ENCODE results near the gene OR2V2.

Gene OR2V2

GRCh38 chr5:181189363-181189961 is 42.1 kb downstream of the OR2V2 start:
- in situ Hi-C loops (cut with MboI; ENCODE audit: low sequenced_read_pairs, unreplicated experiment) = no loop called here
- peak; percentile 52 for DNase-seq (ENCODE audit: low spot score)
- TF ChIP-seq CTCF (IDR thresholded peaks at IDR 0.05; ENCODE audit: borderline replicate concordance, control extremely low read depth, extremely low read depth, insufficient read depth, missing control alignments) = no peak

- no peak for DNase-seq (ENCODE audit: low spot score)
- in situ Hi-C loops (cut with MboI; ENCODE audit: low sequenced_read_pairs, unreplicated experiment) = no loop called here
- TF ChIP-seq CTCF (IDR thresholded peaks at IDR 0.05; ENCODE audit: borderline replicate concordance, control extremely low read depth, extremely low read depth, insufficient read depth, missing control alignments) = no peak
Observed at GRCh38 chr5:181189962-181190710, 42.8 kb downstream of the OR2V2 start.

- peak; percentile 51 for TF ChIP-seq CTCF (IDR thresholded peaks at IDR 0.05; ENCODE audit: borderline replicate concordance, control extremely low read depth, extremely low read depth, insufficient read depth, missing control alignments)
- DNase-seq (ENCODE audit: low spot score) = peak; percentile 36
- in situ Hi-C loops (cut with MboI; ENCODE audit: low sequenced_read_pairs, unreplicated experiment) = no loop called here
Observed at GRCh38 chr5:181190711-181191525, 43.5 kb downstream of the OR2V2 start.

GRCh38 chr5:181191526-181192336 is 44.3 kb downstream of the OR2V2 start:
- in situ Hi-C loops (cut with MboI; ENCODE audit: low sequenced_read_pairs, unreplicated experiment) = no loop called here
- no peak for TF ChIP-seq CTCF (IDR thresholded peaks at IDR 0.05; ENCODE audit: borderline replicate concordance, control extremely low read depth, extremely low read depth, insufficient read depth, missing control alignments)
- peak; percentile 95 for DNase-seq (ENCODE audit: low spot score)

GRCh38 chr5:181192337-181193046 is 45.1 kb downstream of the OR2V2 start:
- in situ Hi-C loops (cut with MboI; ENCODE audit: low sequenced_read_pairs, unreplicated experiment) = no loop called here
- TF ChIP-seq CTCF (IDR thresholded peaks at IDR 0.05; ENCODE audit: borderline replicate concordance, control extremely low read depth, extremely low read depth, insufficient read depth, missing control alignments) = no peak
- no peak for DNase-seq (ENCODE audit: low spot score)
